Uterus (tissue), 2 donors: ENCODE data around the gene CALHM2.

Experiments
- POLR2A ChIP-seq, 2 donors: fragments of 450-650 bp; IDR thresholded peaks; one replicate each; pipeline ENCODE4 v1.6.1; 2016; ENCODE audit warnings: antibody characterized with exemption in 2 of 2, mild to moderate bottlenecking in 1 of 2, moderate library complexity in 1 of 2
- TF ChIP-seq, protein P1 (sequence below), 4 experiments: fragments of 200-600 bp in 2 of 4; fragments of 450-650 bp in 2 of 4; sonication (generic) in 2 of 4; IDR thresholded peaks; one replicate each; pipeline ENCODE4 v1.5.1; 2016 to 2019; ENCODE audit warnings: antibody characterized with exemption in 4 of 4, mild to moderate bottlenecking in 2 of 4, moderate library complexity in 1 of 4

GRCh38 chr10:103458720-103459119, 6.5 kb upstream of the CALHM2 start, which contains the start of gene CALHM1:
- TF ChIP-seq, protein P1, sequence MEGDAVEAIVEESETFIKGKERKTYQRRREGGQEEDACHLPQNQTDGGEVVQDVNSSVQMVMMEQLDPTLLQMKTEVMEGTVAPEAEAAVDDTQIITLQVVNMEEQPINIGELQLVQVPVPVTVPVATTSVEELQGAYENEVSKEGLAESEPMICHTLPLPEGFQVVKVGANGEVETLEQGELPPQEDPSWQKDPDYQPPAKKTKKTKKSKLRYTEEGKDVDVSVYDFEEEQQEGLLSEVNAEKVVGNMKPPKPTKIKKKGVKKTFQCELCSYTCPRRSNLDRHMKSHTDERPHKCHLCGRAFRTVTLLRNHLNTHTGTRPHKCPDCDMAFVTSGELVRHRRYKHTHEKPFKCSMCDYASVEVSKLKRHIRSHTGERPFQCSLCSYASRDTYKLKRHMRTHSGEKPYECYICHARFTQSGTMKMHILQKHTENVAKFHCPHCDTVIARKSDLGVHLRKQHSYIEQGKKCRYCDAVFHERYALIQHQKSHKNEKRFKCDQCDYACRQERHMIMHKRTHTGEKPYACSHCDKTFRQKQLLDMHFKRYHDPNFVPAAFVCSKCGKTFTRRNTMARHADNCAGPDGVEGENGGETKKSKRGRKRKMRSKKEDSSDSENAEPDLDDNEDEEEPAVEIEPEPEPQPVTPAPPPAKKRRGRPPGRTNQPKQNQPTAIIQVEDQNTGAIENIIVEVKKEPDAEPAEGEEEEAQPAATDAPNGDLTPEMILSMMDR (IDR thresholded peaks at IDR 0.05), result no peak
- no peak for TF ChIP-seq POLR2A (IDR thresholded peaks at IDR 0.05)
